Measurements from ENCODE around the gene FOS. TPM values are rescaled to one million over a fixed set of nuclear protein-coding genes. Genes with fewer than 3 reads are reported as not detected.

Gene FOS
- total and polyA plus RNA-seq, 2 of the 13 experiments (the other 11 are each of a cell fraction or from before 2014, with no cell fraction given) = 15.9 to 24.2 TPM

DNA sequence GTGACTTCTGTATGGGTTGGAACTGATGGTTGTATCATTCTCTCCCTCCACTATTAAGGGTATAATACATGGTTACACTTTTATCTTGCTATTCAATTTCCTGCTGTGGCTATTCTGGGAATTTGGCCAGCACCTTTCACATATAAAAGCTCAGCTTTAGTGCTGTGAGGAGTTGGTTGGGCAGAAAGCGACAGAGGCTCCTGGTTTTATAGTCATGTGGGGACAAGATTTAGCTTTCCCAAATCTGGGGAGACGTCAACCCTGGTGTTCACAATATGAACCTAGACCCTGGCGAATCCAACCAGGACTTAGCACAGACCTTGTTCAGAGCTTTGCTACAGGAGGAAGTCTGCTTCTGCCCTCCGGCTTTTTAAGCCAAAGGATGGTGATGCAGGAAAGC is 36.5 kb downstream of the FOS start:
- Histone ChIP-seq H3K9ac (ENCODE audit: insufficient read depth, low read depth, low read length) (no peak overlapping the region), H3K4me3 (replicated peaks in 1 of 3; ENCODE audit: insufficient read depth in 1 of 3, low read depth in 2 of 3, low read length in 3 of 3) (no peak overlapping the region), H4K20me1 (ENCODE audit: insufficient read depth, low read length) (no peaks in the 10 kb centered on the region), H3K27ac (ENCODE audit: extremely low read length, insufficient read depth, low read length) (no peak overlapping the region), H2AFZ (ENCODE audit: low read length) (no peak overlapping the region), H3K79me2 (ENCODE audit: insufficient read depth, low read length) (no peaks in the 10 kb centered on the region), H3K36me3 (replicated peaks in 1 of 2; ENCODE audit: control insufficient read depth in 1 of 2, insufficient read depth in 2 of 2, low read length in 2 of 2) (no peaks in the 10 kb centered on the region), H3K4me2 (ENCODE audit: low read depth, low read length) (no peak overlapping the region), H3K9me3 (ENCODE audit: low read length) (no peaks in the 10 kb centered on the region), H3K27me3 (ENCODE audit: control insufficient read depth in 1 of 2, insufficient read depth in 2 of 2, low read length in 2 of 2) (peaks cover 0 to 4% of the 10 kb centered on the region in 2 experiments; a peak in 1 of 5 replicates), H3K4me1 (ENCODE audit: insufficient read depth, low read length) (0 out of 2 replicates have a peak, but pooled peaks cover 6% of the 10 kb centered on the region)
- TF ChIP-seq MBD4 (IDR thresholded peaks at IDR 0.05; ENCODE audit: borderline replicate concordance, low read length) = no peak
- no peak for TF ChIP-seq SP4 (CRISPR knock-in tag; IDR thresholded peaks at IDR 0.05)
- no peak for TF ChIP-seq SP140L (CRISPR knock-in tag; IDR thresholded peaks at IDR 0.05; ENCODE audit: borderline replicate concordance)
- no peak for TF ChIP-seq SNAPC2 (CRISPR knock-in tag; IDR thresholded peaks at IDR 0.05)
- no peak for TF ChIP-seq ZFP62 (CRISPR knock-in tag; IDR thresholded peaks at IDR 0.05)
- DNase-seq (ENCODE audit: low spot score) (no peak), ATAC-seq (no peak), FAIRE-seq (no peak)
- BruUV-seq (replicated peaks) = no TSS peak
- WGBS (ENCODE audit: low lambda C conversion rate) = 43% methylated on average over 3 of the region's 4 CpGs
- intact Hi-C loops (cut with micrococcal nuclease; ENCODE audit: unreplicated experiment) = no loop called here
- CTCF ChIA-PET (ENCODE audit: low intra/inter-chr PET ratio, low total read pairs) = no interaction called here
- POLR2A ChIA-PET = no interaction called here
- in situ Hi-C loops (cut with HindIII; ENCODE audit: extremely low pct_ligation_motif_present, low pct_unique_long_range_greater_than_20kb) = no loop called here

DNA sequence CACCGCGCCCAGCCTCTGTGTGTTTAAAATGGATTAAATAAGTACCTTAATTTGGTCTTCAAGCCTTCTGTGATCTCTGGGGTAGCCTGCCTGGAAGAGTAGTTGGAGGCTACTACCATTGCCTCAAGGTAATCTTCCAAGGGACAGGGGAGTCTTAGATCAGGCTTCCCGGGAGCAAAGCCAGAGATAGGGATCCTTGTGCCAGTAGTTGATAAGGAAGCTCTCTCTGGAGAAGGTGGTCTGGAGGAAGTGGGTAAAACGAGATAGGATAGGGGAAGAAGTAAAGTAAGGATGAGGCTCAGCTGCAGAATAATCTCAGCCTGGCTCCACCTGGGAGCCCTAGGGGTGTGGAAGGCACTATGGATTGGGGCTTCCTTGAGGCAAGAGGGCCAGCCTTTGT is 38.5 kb downstream of the FOS start:
- H2AFZ ChIP-seq (ENCODE audit: low read length) = no peak overlapping the region
- H3K36me3 ChIP-seq (replicated peaks in 1 of 2; ENCODE audit: control insufficient read depth in 1 of 2, insufficient read depth in 2 of 2, low read length in 2 of 2) = no peaks in the 10 kb centered on the region
- 75% methylated on average over 4 of the region's 4 CpGs for WGBS (ENCODE audit: low lambda C conversion rate)
- ATAC-seq (no peak), FAIRE-seq (no peak), DNase-seq (ENCODE audit: low spot score) (no peak)
- H3K9ac ChIP-seq (ENCODE audit: insufficient read depth, low read depth, low read length) = no peak overlapping the region
- intact Hi-C loops (cut with micrococcal nuclease; ENCODE audit: unreplicated experiment) = no loop called here
- H3K27ac ChIP-seq (ENCODE audit: extremely low read length, insufficient read depth, low read length) = no peak overlapping the region
- CTCF ChIA-PET (ENCODE audit: low intra/inter-chr PET ratio, low total read pairs) = no interaction called here
- H3K27me3 ChIP-seq (ENCODE audit: control insufficient read depth in 1 of 2, insufficient read depth in 2 of 2, low read length in 2 of 2) = no peaks in the 10 kb centered on the region
- H3K4me3 ChIP-seq (replicated peaks in 1 of 3; ENCODE audit: insufficient read depth in 1 of 3, low read depth in 2 of 3, low read length in 3 of 3) = no peak overlapping the region
- no peaks in the 10 kb centered on the region for H4K20me1 ChIP-seq (ENCODE audit: insufficient read depth, low read length)
- no peaks in the 10 kb centered on the region for H3K9me3 ChIP-seq (ENCODE audit: low read length)
- POLR2A ChIA-PET = no interaction called here
- in situ Hi-C loops (cut with HindIII; ENCODE audit: extremely low pct_ligation_motif_present, low pct_unique_long_range_greater_than_20kb) = no loop called here
- H3K4me1 ChIP-seq (ENCODE audit: insufficient read depth, low read length) = peaks cover under 1% of the 10 kb centered on the region; the same call in 1 of the 2 replicates
- BruUV-seq (replicated peaks) = no TSS peak
- H3K79me2 ChIP-seq (ENCODE audit: insufficient read depth, low read length) = no peaks in the 10 kb centered on the region
- no peak overlapping the region for H3K4me2 ChIP-seq (ENCODE audit: low read depth, low read length)
- TF ChIP-seq ZNF143 (CRISPR knock-in tag; IDR thresholded peaks at IDR 0.05) (no peak), ZFP90 (CRISPR knock-in tag; IDR thresholded peaks at IDR 0.05; ENCODE audit: borderline replicate concordance) (no peak), ZSCAN20 (CRISPR knock-in tag; IDR thresholded peaks at IDR 0.05; ENCODE audit: borderline replicate concordance) (no peak), GMEB1 (CRISPR knock-in tag; IDR thresholded peaks at IDR 0.05; ENCODE audit: borderline replicate concordance) (no peak), RFX3 (CRISPR knock-in tag; IDR thresholded peaks at IDR 0.05) (no peak), ZNF687 (CRISPR knock-in tag; IDR thresholded peaks at IDR 0.05) (no peak)
